ENCODE results near the gene ACTA1.

DNA sequence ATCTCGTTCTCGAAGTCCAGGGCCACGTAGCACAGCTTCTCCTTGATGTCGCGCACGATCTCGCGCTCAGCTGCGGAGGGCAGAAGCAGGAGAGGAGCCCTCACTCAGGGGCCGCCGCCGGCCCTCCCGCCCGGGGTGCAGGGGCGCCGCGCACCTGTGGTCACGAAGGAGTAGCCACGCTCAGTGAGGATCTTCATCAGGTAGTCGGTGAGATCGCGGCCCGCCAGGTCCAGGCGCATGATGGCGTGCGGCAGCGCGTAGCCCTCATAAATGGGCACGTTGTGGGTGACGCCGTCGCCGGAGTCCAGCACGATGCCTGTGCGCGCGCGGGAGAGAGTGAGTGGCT is 1.8 kb downstream of the ACTA1 start:
- TF ChIP-seq CTCF (IDR thresholded peaks at IDR 0.05) (no peak), REST (IDR thresholded peaks at IDR 0.05; ENCODE audit: insufficient read depth in 1 of 2, low read depth in 2 of 2, low read length in 1 of 2) (no peak)
